Epithelial cell of proximal tubule (primary cell): ENCODE results near the gene UGP2. TPM values are rescaled to one million over a fixed set of nuclear protein-coding genes. Genes with fewer than 3 reads are reported as not detected.

ENCODE experiments used
- DNase-seq: peaks from one replicate; pipeline ENCODE4 v3.0.0-alpha.2; 2011; ENCODE audit warnings: low read depth
- H3K4me3 ChIP-seq: 2 replicates; pipeline ENCODE4 v1.5.1; 2011; ENCODE audit warnings: low read depth, mild to moderate bottlenecking, low read length
- total RNA-seq: library from RNA; depleted of rRNA; stranded (reverse); fragments of >200 nt; gene quantifications from 2 replicates; pipeline ENCODE4 v1.2.3, GENCODE V29; 2015
- TF ChIP-seq, protein P1 (sequence below): conservative IDR thresholded peaks from 2 replicates; pipeline ENCODE4 v1.5.1; 2012; ENCODE audit warnings: low read depth, mild to moderate bottlenecking, low read length

Gene UGP2
- total RNA-seq, 1 donor from 2014 or later, result 107 TPM

DNA sequence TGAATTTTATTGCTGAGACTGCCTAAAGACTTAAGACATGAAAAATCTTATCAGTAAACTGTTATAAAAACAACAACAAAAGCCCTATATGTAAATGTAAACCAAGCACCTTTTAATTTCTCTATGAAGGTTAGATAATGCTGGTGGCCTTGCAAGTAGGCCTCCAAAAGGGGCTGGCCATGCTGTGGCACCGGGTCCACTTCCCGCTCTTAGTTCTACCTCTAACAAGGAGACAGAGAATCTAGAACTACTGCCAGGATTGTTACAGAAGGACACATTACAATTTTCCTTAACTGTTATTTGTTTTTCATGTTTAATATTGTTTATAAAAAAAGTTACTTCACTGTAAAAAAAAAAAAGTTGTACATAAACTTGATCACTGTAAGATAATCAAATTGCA, 49.0 kb downstream of the UGP2 start:
- no peak for DNase-seq
- TF ChIP-seq, protein P1, sequence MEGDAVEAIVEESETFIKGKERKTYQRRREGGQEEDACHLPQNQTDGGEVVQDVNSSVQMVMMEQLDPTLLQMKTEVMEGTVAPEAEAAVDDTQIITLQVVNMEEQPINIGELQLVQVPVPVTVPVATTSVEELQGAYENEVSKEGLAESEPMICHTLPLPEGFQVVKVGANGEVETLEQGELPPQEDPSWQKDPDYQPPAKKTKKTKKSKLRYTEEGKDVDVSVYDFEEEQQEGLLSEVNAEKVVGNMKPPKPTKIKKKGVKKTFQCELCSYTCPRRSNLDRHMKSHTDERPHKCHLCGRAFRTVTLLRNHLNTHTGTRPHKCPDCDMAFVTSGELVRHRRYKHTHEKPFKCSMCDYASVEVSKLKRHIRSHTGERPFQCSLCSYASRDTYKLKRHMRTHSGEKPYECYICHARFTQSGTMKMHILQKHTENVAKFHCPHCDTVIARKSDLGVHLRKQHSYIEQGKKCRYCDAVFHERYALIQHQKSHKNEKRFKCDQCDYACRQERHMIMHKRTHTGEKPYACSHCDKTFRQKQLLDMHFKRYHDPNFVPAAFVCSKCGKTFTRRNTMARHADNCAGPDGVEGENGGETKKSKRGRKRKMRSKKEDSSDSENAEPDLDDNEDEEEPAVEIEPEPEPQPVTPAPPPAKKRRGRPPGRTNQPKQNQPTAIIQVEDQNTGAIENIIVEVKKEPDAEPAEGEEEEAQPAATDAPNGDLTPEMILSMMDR, result no peak
- H3K4me3 ChIP-seq, result no peak overlapping the region

DNA sequence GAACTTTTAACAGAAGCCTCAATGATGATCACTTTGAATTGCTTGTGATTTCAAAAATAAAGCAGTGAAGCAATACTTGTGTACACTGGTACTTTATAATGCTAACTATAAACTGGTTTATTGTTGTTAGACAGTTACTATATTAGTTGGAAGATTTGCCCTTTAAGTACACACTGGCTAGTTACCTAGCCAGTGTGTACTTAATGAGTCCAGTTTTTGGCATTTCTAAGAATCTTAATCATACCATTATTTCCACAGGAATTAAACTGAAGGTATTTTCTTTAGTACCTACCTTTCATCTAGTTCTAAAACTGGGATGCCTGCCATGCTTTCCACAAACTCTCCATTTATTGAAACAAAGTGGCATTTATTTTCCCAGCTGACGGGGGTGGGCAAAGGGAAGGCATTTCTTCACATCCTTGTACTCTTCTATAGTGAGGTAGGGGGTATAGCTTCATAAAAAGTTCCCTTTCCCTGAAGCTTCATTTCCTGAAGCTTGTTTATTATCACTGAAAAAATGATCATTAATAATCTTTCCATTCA, 49.9 kb downstream of the UGP2 start:
- H3K4me3 ChIP-seq, result no peak overlapping the region
- DNase-seq, result no peak
- TF ChIP-seq, protein P1, result no peak

DNA sequence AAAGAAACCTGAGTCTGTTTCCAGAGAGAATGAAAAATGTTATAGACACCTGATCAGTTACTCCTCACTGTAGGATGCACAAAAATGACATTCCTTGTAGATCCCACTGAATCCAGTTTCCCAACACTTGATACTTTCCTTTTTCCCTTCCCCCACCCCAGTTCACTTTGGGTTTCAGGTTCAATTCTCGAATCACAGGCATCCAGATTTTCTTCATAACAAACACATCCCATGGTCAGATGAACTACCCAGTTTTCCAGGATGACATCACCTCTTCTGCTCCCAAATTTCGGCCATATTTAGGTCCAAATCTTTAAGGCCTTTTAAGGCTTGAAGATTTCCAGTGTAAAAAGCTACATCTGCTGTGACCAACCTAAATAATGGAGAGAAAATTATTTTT, 51.5 kb downstream of the UGP2 start:
- no peak overlapping the region for H3K4me3 ChIP-seq
- DNase-seq, result no peak
- TF ChIP-seq, protein P1, result no peak

DNA sequence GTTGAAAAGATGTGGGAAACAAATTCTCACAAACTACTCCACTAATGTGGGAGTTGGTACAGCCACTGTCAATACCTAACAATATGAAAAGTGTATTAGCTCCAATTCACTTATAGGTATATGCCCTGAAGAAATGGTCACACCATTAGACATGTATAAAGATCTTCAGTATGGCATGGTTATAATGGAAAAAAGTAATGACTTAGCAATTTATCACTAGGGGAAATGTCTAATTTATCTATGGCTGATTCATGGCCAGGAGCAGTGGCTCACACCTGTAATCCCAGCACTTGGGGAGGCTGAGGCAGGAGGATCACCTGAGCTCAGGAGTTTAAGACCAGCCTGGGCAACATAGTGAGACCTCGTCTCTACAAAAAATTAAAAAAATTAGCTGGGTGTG, 52.5 kb downstream of the UGP2 start:
- TF ChIP-seq, protein P1, result no peak
- no peak overlapping the region for H3K4me3 ChIP-seq
- no peak for DNase-seq

DNA sequence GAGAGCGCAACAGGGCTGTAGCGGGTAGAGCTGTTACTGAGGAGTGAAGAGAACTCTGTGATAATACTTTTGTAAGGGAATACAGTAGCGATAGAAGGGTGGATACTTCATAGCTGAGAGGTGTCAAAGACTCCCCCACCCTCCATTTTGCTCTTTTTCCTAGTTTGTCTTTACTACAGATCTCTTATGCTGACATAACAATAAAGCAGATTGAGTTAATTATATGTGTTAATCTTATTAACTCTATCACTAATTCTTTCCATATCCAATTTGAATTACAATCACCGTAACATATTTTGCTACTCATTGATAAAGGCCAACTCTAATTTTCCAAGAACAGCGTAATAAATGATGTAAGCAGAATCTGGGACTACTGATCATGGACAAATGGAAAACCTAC, 57.1 kb downstream of the UGP2 start:
- DNase-seq, result no peak
- H3K4me3 ChIP-seq, result no peak overlapping the region

DNA sequence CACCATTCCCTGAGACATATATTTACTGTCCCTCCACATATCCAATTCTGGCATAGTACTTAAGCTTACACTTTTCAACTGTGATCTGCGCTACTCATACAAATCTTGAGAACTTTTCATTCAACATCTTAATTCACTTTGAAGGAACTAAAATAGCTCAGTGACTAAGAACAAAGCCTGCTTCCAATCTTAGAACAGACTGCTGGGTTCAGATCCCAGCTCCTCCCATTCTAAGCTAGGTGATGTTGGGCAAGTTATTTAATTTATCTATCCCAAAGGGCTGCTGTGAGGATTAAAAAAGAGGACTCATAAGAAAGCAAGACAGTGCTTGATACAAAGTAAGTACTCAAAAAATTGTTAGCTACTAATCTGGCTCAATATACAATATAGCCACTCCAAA, 57.9 kb downstream of the UGP2 start:
- TF ChIP-seq, protein P1, result no peak
- no peak overlapping the region for H3K4me3 ChIP-seq
- DNase-seq, result no peak

More for the DNA sequence above, 57.1 kb downstream of the UGP2 start:
- TF ChIP-seq, protein P1, result no peak

DNA sequence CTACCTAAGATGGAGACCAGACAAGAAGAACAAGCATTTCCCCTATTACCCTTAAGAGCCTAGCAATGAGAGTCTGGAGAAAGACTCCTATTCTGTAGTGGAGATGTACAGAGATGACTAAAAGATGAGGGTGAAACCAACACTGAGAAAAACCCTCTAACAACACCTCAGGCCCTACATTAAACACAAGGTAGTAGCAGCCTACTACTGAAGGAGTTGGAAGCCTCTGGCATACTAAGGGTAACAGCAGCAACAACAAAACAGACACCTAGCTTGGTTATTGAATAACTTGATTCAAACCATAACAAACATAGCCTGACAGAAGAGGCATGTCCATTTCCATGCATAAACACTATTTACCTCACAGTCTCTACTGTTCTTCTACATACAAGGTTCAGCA, 60.5 kb downstream of the UGP2 start:
- TF ChIP-seq, protein P1, result no peak
- no peak for DNase-seq
- H3K4me3 ChIP-seq, result no peak overlapping the region
